GM19240 (cell line): ENCODE results near the gene LAMTOR4.
"Not testable (repeated sequence)": the region's sequence is repeated elsewhere in the genome, so short reads cannot be mapped to it uniquely, and the experiment has no call there.

ENCODE experiments used
- DNase-seq: peaks from one replicate; pipeline ENCODE4 v3.0.0; 2011; ENCODE audit warnings: low spot score; ENCODE audit not compliant: insufficient read length

Gene LAMTOR4

DNA sequence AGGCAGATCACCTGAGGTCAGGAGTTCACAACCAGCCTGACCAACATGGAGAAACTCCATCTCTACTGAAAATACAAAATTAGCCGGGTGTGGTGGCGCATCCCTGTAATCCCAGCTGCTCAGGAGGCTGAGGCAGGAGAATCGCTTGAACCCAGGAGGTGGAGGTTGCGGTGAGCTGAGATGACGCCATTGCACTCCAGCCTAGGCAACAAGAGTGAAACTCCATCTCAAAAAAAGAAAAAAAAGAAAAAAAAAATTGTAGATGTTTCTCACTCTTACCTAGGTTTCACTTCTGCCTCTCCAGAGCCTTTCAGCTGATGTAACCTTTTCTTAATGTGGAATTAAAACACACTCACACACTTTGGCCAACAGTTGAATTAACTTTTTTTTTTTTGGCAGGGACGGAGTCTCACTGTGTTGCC, 47.2 kb downstream of the LAMTOR4 start:
- not testable (repeated sequence) for DNase-seq

DNA sequence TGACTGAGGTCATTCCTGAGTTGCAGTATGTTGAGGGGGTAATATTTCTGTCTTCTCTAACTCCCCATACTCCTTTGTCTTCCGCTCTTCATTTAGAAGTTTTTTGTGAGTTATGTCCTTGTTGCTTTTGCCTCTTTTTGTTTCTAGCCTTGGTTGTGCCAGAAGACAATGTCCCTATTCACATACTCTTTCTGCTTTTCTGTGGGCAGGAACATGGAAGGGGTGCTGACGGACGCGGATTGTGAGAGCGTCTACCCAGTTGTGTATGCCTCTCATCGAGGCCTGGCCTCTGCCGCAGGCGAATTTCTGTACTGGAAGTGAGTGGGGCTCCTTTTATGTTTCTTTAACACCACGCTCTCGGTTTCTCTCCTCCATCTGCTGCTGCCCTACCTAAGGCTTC, 49.5 kb downstream of the LAMTOR4 start:
- no peak for DNase-seq

DNA sequence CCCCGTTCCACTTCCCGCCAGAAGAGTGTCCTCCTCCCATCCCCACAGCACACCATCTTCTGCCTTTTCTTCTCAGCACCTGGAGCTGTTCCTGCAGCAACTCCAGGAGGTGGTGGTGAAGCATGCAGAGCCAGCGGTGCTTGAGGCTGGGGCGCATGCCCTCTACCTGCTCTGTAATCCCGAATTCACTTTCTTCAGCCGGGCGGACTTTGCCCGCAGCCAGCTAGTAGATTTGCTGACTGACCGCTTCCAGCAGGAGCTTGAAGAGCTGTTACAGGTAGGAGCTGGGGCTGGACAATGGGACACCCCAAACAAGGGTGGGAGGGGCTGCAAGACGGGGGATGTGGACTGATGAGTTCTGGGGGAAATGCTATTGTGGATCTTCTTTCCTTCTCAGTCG, 52.0 kb downstream of the LAMTOR4 start:
- no peak for DNase-seq
